Left ventricle myocardium superior (tissue), 1 donor: Measurements from ENCODE around the gene RNF11. TPM values are rescaled to one million over a fixed set of nuclear protein-coding genes. Genes with fewer than 3 reads are reported as not detected.

Experiments used
- total RNA-seq: library from RNA; stranded (reverse); fragmentation: NEBNext Ultra II Directional; extraction: Animal tissue kit (Norgen Biotek cat#: 25700); gene quantifications from one replicate; pipeline ENCODE4 v1.2.1, GENCODE V29; 2021
- donor health status: DM: no; HTN: yes; CAD: no; lungs with severe emphysema.

Gene RNF11
- total RNA-seq, 1 donor from 2014 or later: 118 TPM

Other genes with a start within 250 kb of the RNF11 start
- not detected for gene C1orf185, start 134.0 kb upstream of the RNF11 start, total RNA-seq
- gene TTC39A, start 94.3 kb downstream of the RNF11 start, total RNA-seq: 18.0 TPM